Subcutaneous adipose tissue (tissue), 4 donors: ENCODE measurements around the gene PLXNB1. TPM values are rescaled to one million over a fixed set of nuclear protein-coding genes. Genes with fewer than 3 reads are reported as not detected.

ENCODE experiments used
- total RNA-seq, 4 donors: library from RNA; depleted of rRNA; stranded (reverse); fragments of >200 nt; gene quantifications; one replicate each; pipeline ENCODE4 v1.1.0, GENCODE V29; 2016
- TF ChIP-seq, protein P1 (sequence below): fragments of 450-650 bp; IDR thresholded peaks from one replicate; pipeline ENCODE4 v1.5.1; 2016; ENCODE audit warnings: low read depth, mild to moderate bottlenecking, control low read depth, antibody characterized with exemption, moderate library complexity

Gene PLXNB1
- total RNA-seq, 4 donors from 2014 or later: 33.8 to 74.0 (median 53.2) TPM

DNA sequence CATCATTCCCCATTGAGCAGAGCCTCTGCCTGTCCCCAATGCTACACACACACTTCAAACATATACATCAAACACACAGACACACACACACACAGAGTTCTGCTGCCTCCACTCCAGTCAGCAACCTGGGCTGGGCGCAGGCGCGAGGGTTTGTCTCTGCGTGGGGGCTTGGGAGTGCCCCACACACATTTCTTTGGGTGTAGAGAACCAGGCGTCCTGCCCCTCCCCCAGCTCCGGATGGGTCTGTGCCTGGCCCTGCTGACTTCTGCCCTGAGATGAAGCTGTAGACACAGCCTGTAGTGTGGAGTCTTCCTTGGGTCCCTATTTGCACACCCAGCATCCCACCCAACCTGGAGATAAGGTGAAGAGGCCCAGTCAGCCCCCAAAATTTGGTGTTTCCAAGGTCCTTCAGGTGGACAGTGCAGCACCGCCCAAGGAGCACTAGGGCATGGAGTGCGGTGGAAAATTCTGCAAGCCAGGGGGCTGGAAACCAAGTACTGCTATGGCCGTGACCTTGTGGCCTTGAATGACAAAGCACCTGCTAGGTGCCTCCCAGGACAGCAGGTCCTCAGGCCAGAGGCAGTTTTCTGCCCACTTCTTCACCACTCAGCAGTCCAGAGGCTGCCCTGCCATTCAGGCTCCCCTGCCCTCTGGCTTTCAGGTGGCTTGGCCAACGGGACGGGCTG, 31.0 kb downstream of the PLXNB1 start:
- TF ChIP-seq, protein P1, sequence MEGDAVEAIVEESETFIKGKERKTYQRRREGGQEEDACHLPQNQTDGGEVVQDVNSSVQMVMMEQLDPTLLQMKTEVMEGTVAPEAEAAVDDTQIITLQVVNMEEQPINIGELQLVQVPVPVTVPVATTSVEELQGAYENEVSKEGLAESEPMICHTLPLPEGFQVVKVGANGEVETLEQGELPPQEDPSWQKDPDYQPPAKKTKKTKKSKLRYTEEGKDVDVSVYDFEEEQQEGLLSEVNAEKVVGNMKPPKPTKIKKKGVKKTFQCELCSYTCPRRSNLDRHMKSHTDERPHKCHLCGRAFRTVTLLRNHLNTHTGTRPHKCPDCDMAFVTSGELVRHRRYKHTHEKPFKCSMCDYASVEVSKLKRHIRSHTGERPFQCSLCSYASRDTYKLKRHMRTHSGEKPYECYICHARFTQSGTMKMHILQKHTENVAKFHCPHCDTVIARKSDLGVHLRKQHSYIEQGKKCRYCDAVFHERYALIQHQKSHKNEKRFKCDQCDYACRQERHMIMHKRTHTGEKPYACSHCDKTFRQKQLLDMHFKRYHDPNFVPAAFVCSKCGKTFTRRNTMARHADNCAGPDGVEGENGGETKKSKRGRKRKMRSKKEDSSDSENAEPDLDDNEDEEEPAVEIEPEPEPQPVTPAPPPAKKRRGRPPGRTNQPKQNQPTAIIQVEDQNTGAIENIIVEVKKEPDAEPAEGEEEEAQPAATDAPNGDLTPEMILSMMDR: no peak

DNA sequence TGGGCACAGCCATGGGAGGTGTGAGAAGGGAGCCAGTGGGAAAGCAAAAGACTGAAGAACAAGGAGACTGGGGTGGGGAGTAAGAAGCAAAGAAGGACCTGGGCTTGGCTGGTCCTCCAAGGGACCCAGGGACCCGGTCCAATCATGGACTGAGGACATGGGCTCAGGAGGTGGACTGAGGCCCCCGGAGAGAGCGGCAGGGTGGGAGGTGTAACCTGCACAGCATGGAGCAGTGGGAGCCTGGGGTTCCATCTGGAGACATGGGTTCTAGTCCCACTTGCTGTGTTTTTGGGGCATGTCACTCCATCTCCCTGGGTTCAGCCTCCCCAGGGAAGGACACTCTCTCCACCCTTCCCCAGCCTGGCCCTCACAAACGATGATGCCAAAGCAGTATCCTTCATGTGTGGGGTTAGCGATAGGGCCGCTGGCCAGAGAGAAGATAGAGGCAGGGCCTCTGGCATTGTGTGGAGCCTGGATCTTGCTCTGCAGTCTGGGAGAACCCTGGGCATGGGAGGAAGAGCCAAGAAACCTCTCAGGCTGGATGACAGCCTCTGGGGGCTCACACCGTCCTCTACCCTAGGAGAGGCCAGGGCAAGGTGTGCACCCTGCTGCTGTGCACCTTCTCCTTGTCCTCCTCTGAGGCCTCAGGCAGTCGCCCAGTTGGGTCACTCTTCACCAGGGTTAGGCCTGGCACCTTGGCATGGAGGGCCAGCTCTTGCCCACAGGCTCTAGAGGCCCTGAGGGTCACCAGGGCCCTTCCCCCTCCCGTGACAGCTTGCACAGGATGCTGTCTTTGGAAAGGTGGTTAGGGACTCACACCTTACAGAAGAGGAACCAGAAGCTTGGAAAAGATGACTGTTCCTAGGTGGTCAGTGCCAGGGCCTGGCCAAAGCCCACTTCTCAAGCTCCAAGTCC, 31.9 kb downstream of the PLXNB1 start:
- TF ChIP-seq, protein P1: no peak

DNA sequence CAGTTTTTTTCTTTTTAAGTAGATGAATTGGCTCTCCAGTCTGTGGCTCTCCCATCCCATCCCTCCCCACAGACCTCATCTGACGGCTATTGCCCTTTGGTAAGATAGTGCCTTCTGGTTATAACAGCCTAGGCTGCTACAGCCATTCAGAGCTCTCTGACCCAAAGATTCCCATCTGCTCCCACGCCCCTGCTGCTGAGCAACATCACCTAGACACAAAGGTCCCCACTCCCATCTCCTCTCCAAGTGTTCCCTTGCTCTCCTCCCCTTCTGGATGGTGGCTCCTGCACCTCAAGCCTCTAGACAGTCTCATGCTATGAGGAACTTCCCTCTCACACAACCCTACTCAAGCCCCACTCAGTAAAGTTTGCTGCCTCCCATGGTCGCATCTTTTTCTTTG, 34.2 kb downstream of the PLXNB1 start:
- TF ChIP-seq, protein P1: no peak

DNA sequence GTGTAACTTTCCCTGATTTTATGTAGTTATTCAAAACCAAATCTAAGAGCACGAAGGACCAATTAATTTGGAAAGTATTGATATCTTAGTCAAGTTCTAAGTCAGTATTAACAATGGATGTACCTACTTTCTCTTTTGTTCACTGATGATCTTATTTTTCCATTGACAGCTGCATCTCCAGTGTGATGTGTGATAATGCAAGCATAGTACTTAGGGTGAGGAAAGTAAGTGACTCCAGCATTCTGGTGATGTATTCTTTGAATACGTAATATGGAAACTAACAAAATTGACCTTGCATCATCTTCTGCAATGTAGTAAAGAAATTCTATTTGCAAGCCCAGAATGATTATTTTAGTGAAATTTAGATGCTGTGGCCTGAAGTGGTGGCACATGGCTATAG, 35.5 kb downstream of the PLXNB1 start:
- TF ChIP-seq, protein P1: no peak

DNA sequence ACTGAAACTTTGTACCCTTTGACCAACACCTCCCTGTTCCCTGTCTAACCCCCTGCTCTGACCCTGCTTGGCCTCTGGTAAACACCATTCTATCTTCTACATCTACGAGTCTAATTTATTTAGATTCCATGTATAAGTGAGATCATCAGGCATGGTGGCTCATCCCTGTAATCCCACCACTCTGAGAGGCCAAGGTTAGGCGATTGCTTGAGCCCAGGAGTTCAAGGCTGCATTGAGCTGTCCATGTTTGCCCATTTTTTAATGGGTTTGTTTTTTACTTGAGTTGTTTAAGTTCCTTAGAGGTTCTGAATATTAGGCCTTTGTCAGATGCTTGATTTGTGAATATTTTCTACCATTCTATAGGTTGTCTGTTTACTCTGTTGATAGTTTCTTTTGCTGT, 40.9 kb downstream of the PLXNB1 start:
- TF ChIP-seq, protein P1: no peak

DNA sequence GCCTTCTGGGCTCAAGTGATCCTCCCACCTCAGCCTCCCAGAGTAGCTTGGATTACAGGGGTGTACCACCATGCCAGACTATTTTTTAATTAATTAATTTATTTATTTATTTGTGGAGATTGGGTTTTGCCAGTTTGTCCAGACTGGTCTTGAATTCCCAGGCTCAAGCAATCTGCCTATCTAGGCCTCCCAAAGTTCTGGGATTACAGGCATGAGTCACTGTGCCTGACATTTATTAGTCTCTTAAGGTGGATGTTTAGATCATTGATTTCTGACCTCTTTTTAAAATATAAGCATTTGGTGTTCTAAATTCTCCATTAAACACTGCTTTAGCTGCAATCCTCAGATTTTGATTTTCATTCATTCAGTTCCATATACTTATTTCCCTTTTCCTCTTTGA, 42.3 kb downstream of the PLXNB1 start:
- TF ChIP-seq, protein P1: no peak

DNA sequence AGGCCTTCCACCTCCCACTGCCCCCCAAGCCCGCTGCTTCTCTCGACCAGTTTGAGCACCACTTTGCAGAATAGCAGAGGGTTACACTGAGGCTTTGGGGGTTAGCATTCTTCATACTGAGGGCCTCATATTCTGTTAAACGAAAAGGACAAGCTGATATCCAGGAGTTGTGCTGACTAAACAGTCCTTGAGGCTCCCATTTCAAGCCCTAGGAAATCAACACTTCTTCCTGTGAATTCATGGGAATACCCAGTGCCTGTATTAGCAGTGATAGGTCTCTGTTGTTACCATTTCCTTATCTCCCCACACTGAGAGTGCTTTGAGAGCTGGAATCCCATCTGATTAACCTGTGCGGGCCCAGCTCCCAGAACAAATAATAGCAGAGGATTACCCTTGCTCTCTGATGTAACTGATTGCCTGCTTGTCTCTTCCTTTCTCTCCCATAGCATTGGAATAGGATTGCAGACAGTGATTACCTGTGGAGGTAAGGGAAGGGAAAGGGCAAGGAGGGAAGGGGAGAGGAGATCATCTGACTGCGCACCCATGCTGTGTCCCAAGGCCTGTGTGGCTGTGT, 56.9 kb downstream of the PLXNB1 start:
- TF ChIP-seq, protein P1: no peak
